Effector memory CD4-positive, alpha-beta T cell (primary cell): ENCODE data around the gene PLK4.
A peak's percentile ranks its signal among the peaks of the same experiment; 100 is the strongest.

ENCODE experiments used
- DNase-seq, 3 donors: peaks; one replicate each; pipeline ENCODE4 v3.0.0-alpha.2; 2020
- H3K27ac ChIP-seq: 2 replicates; pipeline ENCODE4 v1.7.0; 2013; ENCODE audit warnings: mild to moderate bottlenecking, low read length, moderate library complexity; ENCODE audit not compliant: insufficient read depth, poor library complexity, severe bottlenecking
- H3K27me3 ChIP-seq: replicated peaks from 2 replicates; pipeline ENCODE4 v1.7.0; 2013; ENCODE audit warnings: mild to moderate bottlenecking, low read length; ENCODE audit not compliant: insufficient read depth, control insufficient read depth, poor library complexity, severe bottlenecking
- H3K36me3 ChIP-seq: 2 replicates; pipeline ENCODE4 v1.7.0; 2013; ENCODE audit warnings: mild to moderate bottlenecking, low read length, moderate library complexity; ENCODE audit not compliant: control insufficient read depth, insufficient read depth
- H3K4me1 ChIP-seq: 2 replicates; pipeline ENCODE4 v1.7.0; 2013; ENCODE audit warnings: low read length, mild to moderate bottlenecking; ENCODE audit not compliant: control insufficient read depth, insufficient read depth, poor library complexity, severe bottlenecking
- H3K4me3 ChIP-seq: 2 replicates; pipeline ENCODE4 v1.7.0; 2013; ENCODE audit warnings: low read length, low read depth, mild to moderate bottlenecking; ENCODE audit not compliant: insufficient read depth, poor library complexity, severe bottlenecking
- H3K9me3 ChIP-seq: 2 replicates; pipeline ENCODE4 v1.7.0; 2013; ENCODE audit warnings: mild to moderate bottlenecking, low read length, moderate library complexity; ENCODE audit not compliant: control insufficient read depth
- total RNA-seq, 3 donors: gene quantifications; one replicate each; lab custom pipeline; 2026; lab: John Stamatoyannopoulos, UW

PLK4 gene
- total RNA-seq, result 3.2 to 5.2 (median 4.3) reads per million in 3 donors

DNA sequence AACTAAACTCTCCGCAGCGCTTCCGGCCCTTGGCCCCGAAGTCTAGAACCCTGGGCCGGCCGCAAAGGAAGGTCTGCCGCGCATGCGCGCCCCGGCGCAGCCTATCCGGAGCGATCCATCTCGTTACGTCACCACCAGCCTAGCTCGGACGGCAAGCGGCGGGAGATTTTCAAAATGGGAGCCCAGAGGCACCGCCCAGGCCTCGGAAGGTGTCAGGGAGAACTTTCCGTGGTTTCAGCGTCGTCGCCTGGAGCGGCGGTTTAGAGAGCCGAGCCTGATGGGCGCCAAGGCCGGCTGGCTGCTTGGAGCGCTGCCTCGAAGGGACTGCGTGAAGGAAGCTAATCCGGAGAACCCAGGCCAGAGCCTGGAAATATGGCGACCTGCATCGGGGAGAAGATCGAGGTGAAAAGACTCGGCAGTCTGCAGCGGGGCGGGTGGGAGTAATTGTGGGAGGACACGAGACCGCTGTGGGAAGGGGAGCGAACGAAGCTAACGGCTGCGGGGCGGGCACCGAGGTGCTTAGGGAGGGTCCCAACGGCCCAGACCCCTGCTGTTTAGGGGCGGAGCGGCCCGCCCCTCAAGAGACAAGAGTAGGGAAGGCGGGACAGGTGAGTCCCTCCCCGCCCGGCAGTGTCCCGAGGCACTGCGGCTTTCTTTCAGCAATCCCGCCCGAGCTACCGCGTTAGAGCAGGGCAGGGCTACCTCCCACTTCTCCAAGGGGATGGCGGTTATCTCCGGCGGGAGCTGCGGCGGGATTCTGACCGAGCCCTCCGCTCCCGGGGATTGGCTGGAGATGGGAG lies at the start of gene PLK4:
Gene PLK4, plus strand, starts transcription at position 131 of the 800 bp plus-strand sequence. Its CDS starts 242 bp downstream, at position 373.
- Histone ChIP-seq H3K4me1 (peaks cover 6% of the 10 kb centered on the region), H3K36me3 (no peaks in the 10 kb centered on the region), H3K27me3 (no peaks in the 10 kb centered on the region), H3K27ac (peak within 1 kb of the TSS; percentile 69), H3K4me3 (peak within 1 kb of the TSS; percentile 89), H3K9me3 (no peaks in the 10 kb centered on the region)
- peak; percentile 83 to 89 (median 86) for DNase-seq

DNA sequence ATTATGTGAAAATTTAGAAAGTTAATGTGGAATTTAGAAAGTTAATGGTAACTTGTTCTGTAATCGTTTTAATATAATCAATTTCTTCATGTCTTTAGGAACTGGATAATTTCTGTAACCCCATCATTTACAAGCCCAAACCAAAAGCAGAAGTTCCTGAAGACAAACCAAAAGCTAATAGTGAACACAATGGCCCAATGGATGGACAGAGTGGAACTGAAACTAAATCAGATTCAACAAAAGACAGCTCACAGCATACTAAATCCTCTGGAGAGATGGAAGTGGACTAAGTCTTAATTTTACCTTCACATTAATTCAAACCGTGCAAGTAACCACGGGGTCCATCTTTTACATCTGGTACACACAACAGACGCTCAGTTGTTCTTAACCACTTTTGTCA lies 48.1 kb upstream of the PLK4 start:
- no peaks in the 10 kb centered on the region for H3K36me3 ChIP-seq
- DNase-seq, result no peak

DNA sequence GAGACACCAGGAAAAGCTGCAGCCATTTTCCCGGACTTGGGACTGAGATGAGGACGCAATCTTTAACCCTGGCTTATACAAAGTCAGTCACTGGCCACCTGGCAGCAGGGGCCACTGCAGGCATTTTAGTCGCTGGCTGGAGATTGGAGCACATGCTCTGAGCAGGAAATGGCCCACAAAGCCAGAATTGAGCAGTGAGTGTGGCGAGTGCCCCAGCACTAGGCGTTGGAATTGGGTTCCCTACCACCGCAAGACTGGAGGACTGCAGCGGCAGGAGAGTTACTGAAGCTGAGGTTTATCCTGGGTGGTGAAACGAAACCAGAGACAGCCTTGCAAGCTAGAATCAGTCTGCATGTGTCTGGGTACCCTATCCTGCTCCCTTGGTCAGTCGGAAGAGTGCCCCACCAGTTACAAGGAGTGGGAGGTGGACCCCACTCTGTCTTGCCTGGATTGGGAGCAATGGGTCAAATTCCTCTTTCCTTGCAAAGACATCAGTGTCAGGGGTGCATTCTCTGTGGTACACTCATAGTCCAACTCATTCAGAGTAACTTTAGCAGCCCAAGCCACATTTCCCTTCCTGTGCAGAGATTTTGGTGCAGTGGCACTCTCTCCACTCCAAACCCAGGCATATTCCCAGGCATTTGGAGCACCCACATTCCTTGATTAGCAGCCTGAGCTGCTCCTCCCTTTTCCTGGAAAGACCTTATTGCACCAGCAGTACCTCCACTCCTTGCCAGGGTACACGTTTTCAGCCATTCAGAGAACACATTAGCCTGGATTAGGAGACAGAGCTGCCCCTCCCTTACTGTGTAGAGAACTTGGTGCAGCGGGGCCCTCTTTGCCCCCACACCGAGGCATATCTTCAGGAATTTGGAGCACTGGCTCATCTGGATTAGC lies 36.7 kb upstream of the PLK4 start:
- no peaks in the 10 kb centered on the region for H3K36me3 ChIP-seq

More for the DNA sequence above, 48.1 kb upstream of the PLK4 start:
- Histone ChIP-seq H3K4me1 (no peaks in the 10 kb centered on the region), H3K27ac (no peak overlapping the region), H3K9me3 (no peaks in the 10 kb centered on the region), H3K4me3 (no peak overlapping the region), H3K27me3 (no peaks in the 10 kb centered on the region)

DNA sequence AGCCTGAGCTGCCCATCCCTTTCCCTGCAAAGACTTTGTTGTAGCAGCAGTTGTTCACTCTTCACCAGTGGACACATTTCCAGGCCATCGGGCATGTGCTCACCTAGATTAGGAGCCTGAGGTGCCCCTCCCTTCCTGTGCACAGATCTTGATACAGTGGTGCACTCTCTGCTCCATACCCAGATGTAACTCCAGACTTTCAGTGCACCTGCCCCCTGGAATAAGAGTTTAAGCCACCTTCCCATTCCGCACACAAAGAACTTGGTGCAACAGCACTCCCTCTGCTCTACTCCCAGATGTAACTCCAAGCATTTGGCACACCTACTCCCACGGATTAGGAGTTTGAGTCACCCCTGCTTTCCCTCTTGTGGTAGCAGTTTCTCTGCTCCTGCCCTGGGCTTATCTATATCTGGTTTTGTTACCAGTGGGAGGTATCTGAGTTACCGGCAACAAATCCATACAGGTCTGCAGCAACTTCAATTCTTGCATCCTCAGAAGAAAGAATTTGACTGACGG lies 36.0 kb upstream of the PLK4 start:
- no peak for DNase-seq
- Histone ChIP-seq H3K4me1 (no peaks in the 10 kb centered on the region), H3K36me3 (no peaks in the 10 kb centered on the region), H3K9me3 (peaks cover 7% of the 10 kb centered on the region), H3K4me3 (no peak overlapping the region), H3K27me3 (no peaks in the 10 kb centered on the region), H3K27ac (no peak overlapping the region)

More for the DNA sequence above, 36.7 kb upstream of the PLK4 start:
- Histone ChIP-seq H3K9me3 (peaks cover 5% of the 10 kb centered on the region), H3K4me1 (no peaks in the 10 kb centered on the region), H3K27ac (no peak overlapping the region), H3K4me3 (no peak overlapping the region), H3K27me3 (no peaks in the 10 kb centered on the region)
- no peak for DNase-seq

DNA sequence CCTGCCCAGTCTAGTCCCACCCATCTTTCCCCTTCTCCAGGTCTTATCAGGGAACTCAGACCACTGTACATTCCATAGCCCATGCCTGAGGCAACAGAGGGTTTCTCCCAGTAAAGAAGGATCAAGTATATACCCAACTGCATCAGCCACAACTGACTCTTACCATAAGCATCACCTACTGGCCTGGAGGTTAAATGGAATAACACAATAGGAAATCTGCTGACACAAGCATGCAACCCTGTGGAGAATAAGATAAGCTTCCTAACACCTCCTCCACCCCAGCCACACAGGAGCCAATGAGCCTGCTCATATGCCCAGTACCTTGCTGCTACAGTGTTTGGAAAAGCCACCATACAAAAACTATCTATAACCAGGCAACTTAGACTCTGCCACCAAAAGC lies 34.6 kb upstream of the PLK4 start:
- Histone ChIP-seq H3K4me1 (no peaks in the 10 kb centered on the region), H3K9me3 (peaks cover 13% of the 10 kb centered on the region), H3K4me3 (no peak overlapping the region), H3K27me3 (no peaks in the 10 kb centered on the region), H3K27ac (no peak overlapping the region), H3K36me3 (no peaks in the 10 kb centered on the region)
- DNase-seq, result no peak

DNA sequence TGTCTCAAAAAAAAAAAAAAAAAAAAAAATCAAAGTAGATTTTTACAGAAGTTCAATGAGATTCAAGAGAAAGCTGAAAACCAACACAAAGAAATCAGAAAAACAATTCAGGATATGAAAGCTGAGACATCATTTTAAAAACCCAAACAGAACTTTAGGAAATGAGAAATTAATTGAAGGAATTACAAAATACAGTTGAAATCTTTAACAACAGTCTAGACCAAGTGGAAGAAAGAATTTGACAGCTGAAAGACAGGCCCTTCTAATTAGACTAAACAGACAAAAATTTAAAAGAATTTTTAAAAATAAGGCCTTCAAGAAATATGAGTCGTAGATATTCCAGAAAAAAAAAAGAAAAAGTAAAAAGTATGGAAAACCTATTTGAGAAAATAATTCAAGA lies 33.9 kb upstream of the PLK4 start:
- no peaks in the 10 kb centered on the region for H3K4me1 ChIP-seq
- DNase-seq, result no peak
- no peak overlapping the region for H3K27ac ChIP-seq
- no peaks in the 10 kb centered on the region for H3K36me3 ChIP-seq
- peaks cover 13% of the 10 kb centered on the region for H3K9me3 ChIP-seq
- H3K27me3 ChIP-seq, result no peaks in the 10 kb centered on the region
- H3K4me3 ChIP-seq, result no peak overlapping the region

DNA sequence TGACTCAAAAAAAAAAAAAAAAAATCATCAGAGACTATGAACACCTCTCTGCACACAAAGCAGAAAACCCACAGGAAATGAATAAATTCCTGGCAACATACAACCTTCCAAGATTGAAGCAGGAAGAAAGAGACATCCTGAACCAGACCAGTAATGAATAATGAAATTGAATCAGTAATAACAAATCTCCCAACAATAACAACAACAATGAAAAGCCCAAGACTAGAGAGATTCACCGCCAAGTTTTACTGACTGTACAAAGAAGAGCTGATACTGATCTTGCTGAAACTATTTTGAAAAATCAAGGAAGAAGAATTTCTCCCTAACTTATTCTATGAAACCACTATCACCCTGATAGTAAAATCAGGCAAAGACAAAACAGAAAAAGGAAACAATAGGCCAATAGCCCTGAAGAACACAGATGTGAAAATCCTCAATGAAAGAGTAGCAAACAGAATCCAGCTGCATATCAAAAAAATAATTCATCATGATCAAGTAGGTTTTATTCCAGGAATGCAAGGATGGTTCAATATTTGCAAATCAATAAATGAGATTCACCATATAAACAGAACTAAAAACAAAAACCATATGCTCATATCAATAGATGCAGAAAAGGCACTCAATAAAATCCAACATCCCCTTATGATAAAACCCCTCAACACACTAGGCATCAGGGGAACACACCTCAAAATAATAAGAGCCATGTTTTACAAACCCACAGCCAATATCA lies 31.0 kb upstream of the PLK4 start:
- H3K4me1 ChIP-seq, result no peaks in the 10 kb centered on the region
- no peak for DNase-seq
- H3K4me3 ChIP-seq, result no peak overlapping the region
- H3K36me3 ChIP-seq, result no peaks in the 10 kb centered on the region
- H3K27me3 ChIP-seq, result no peaks in the 10 kb centered on the region
- no peak overlapping the region for H3K27ac ChIP-seq
- peaks cover 13% of the 10 kb centered on the region for H3K9me3 ChIP-seq

DNA sequence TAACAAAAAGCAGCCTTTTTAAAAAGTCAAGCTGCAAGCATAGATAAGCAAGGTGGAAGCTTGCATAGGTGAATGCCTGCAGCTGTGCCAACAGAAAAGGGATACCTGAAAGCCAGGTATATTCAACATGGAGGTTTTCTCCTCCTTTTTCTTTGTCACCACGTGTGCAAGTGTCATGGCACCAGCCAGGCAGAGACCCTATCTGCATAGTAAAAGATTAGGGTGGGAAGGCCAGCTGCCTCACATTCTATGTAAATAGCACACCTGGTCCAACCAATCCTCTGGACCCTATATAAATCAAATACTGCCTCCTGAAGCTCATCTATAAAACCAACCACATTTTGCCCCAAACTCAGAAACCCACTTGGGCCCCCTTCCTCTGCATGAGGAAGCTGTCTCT lies 28.0 kb upstream of the PLK4 start:
- DNase-seq, result no peak
- peaks cover 11% of the 10 kb centered on the region for H3K9me3 ChIP-seq
- no peaks in the 10 kb centered on the region for H3K4me1 ChIP-seq
- H3K4me3 ChIP-seq, result no peak overlapping the region
- H3K27me3 ChIP-seq, result no peaks in the 10 kb centered on the region
- no peak overlapping the region for H3K27ac ChIP-seq
- no peaks in the 10 kb centered on the region for H3K36me3 ChIP-seq

DNA sequence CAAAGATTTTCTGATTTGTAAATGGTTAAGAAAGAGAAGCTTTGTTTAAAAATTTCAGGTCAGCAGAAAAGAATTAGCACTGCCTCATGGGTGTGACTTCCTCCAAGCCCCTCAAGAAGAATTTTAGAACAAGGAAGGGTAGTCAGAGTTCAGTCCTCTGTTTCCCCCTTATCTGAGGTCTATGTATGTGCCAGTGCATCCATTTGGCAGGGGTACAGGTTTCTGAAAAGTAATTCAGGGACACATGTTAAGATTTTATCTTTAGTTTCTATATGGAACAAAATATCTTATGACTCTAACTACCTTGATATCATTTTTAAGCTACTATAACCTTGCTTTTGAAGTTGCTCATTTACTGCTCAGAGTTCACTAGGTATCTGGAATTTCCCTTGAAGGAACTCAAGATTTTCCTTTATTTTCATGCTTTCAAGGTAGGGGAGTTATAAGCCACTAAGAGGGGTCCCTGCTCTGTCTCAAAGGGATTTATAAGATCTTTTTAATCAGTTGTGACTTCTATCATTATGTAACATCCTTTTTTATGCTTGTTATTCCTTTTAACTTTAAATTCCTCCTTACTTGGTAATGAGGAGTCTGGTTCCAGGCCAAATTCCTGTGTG lies 24.4 kb upstream of the PLK4 start:
- no peaks in the 10 kb centered on the region for H3K4me1 ChIP-seq
- no peaks in the 10 kb centered on the region for H3K27me3 ChIP-seq
- H3K4me3 ChIP-seq, result no peak overlapping the region
- H3K9me3 ChIP-seq, result no peaks in the 10 kb centered on the region
- H3K27ac ChIP-seq, result no peak overlapping the region
- H3K36me3 ChIP-seq, result no peaks in the 10 kb centered on the region
- DNase-seq, result no peak
